ENCODE data around the gene UBASH3A.

DNA sequence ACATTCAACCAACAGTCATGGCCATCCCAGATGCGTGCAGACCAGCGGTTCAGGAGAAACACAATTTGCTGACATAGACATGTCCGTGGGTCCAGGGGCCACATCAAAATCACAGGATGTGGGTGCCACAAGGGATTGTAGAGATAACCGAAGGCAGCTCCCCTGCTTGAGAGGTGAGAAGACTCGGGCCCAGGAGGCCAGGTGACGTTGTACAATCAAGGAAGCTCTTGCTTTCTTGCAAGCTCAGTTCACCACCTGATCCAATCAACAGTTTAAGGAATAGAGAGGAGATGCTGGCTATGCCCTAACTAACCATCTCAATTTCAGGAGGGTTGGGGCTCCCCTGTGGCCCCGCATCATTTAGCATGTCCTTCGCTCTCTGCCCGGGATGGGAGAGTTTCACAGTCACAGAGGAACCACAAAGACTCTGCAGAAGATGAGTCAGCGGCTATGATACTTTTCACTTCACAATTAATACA, 19.5 kb downstream of the UBASH3A start:
- no peak for TF ChIP-seq ZNF274 (IDR thresholded peaks at IDR 0.05; ENCODE audit: low read depth, low read length)
- no peak for TF ChIP-seq SUZ12 (IDR thresholded peaks at IDR 0.05; ENCODE audit: extremely low read depth, insufficient read depth, insufficient read length)
